A549 treated with dexamethasone at 1 μM for 4 hours (cell line): Measurements from ENCODE around the gene MYH4. TPM values are rescaled to one million over a fixed set of nuclear protein-coding genes. Genes with fewer than 3 reads are reported as not detected.

Experiments
- total RNA-seq: library from RNA; stranded (reverse); fragments of 200-300 nt; extraction: Qiagen RNA extraction; gene quantifications from 5 replicates; pipeline ENCODE4 v1.2.3, GENCODE V29; 2022

MYH4 gene
- total RNA-seq = not detected in 5 replicates

DNA sequence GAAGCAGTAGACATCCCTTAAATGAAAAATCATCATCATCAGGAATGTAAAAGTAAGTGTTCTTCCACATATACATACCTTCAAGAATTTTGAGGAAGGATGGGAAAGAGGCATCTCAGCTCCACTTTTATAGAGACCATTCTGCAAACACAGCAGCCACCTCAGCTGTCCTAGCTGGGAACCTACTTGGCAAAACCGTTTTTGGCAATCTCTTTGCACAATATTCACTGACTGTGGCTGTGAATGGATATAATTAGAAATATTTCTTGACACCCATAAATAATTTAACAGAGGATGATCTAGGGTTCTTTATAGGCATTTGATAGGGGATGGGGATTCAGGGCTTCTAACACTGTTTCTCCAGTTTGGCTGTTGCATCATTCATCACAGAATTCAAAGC, at the start of gene MYH4:
TSS of gene MYH4 (minus strand) at position 101 of the 400 bp plus-strand sequence. CDS start 2,814 bp downstream, outside the sequence.

GRCh38 chr17:10518271-10519037, 49.1 kb upstream of the MYH4 start, which contains the start of gene MYH1:
MYH1 (minus strand) TSS chr17:10518542; CDS start chr17:10516642, 1,900 bp downstream.

GRCh38 chr17:10421900-10422542, 47.3 kb downstream of the MYH4 start, which contains the start of gene MYH8:
MYH8 (minus strand) TSS chr17:10421950; CDS start chr17:10420227, 1,723 bp downstream.

Other genes with a start within 250 kb of the MYH4 start
- 0.01 TPM in 2 of 5 replicates, not detected in the others for gene MYH13, start 96.6 kb downstream of the MYH4 start, total RNA-seq
- 0.02 TPM in 1 of 5 replicates, not detected in the others for gene MYH8, start 47.6 kb downstream of the MYH4 start, total RNA-seq
- gene MYH1, start 49.0 kb upstream of the MYH4 start, total RNA-seq = not detected in 5 replicates
- gene MYH2, start 80.1 kb upstream of the MYH4 start, total RNA-seq = not detected in 5 replicates
- 0.39 to 0.93 TPM (median 0.77 TPM) in 5 replicates for gene MYH3, start 187.8 kb upstream of the MYH4 start, total RNA-seq
- 48.2 to 58.7 TPM (median 57.1 TPM) in 5 replicates for gene SCO1, start 228.0 kb upstream of the MYH4 start, total RNA-seq
- gene ADPRM, start 228.0 kb upstream of the MYH4 start, total RNA-seq = 6.1 to 8.1 TPM (median 7.6 TPM) in 5 replicates